CD4-positive, alpha-beta T cell treated with Interleukin-6 at 100 ng/mL for 8 hours (primary cell): ENCODE results near the gene POU2F2.
A peak's percentile ranks its signal among the peaks of the same experiment; 100 is the strongest.
"Not testable (repeated sequence)": the region's sequence is repeated elsewhere in the genome, so short reads cannot be mapped to it uniquely, and the experiment has no call there.

ENCODE experiments used
- DNase-seq: peaks from one replicate; pipeline ENCODE4 v3.0.0-alpha.2; 2020; ENCODE audit warnings: mixed read lengths, low spot score

POU2F2 gene

GRCh38 chr19:42124386-42124901 is 7.8 kb downstream of the POU2F2 start:
- DNase-seq: no peak

GRCh38 chr19:42123765-42124164 is 8.5 kb downstream of the POU2F2 start:
- no peak for DNase-seq

- peak; percentile 37 for DNase-seq
Observed at GRCh38 chr19:42122691-42123607, 9.3 kb downstream of the POU2F2 start.

GRCh38 chr19:42121656-42122069 is 10.6 kb downstream of the POU2F2 start:
- peak; percentile 88 for DNase-seq

- no peak for DNase-seq
Observed at GRCh38 chr19:42121036-42121621, 11.1 kb downstream of the POU2F2 start.

- no peak for DNase-seq
Observed at GRCh38 chr19:42120276-42120980, 11.8 kb downstream of the POU2F2 start.

GRCh38 chr19:42117076-42117475 is 15.2 kb downstream of the POU2F2 start:
- no peak for DNase-seq

GRCh38 chr19:42116308-42117075 is 15.8 kb downstream of the POU2F2 start:
- no peak for DNase-seq

GRCh38 chr19:42115705-42116104 is 16.5 kb downstream of the POU2F2 start:
- DNase-seq: no peak

- DNase-seq: no peak
Observed at GRCh38 chr19:42115219-42115618, 17.0 kb downstream of the POU2F2 start.

- no peak for DNase-seq
Observed at GRCh38 chr19:42114412-42114811, 17.8 kb downstream of the POU2F2 start.

GRCh38 chr19:42113641-42114348 is 18.5 kb downstream of the POU2F2 start:
- DNase-seq: no peak

GRCh38 chr19:42111811-42112210 is 20.4 kb downstream of the POU2F2 start:
- DNase-seq: no peak

GRCh38 chr19:42111384-42111783 is 20.9 kb downstream of the POU2F2 start:
- no peak for DNase-seq

- no peak for DNase-seq
Observed at GRCh38 chr19:42110658-42111057, 21.6 kb downstream of the POU2F2 start.

- no peak for DNase-seq
Observed at GRCh38 chr19:42109896-42110295, 22.4 kb downstream of the POU2F2 start.

GRCh38 chr19:42108527-42109389 is 23.5 kb downstream of the POU2F2 start:
- DNase-seq: peak; percentile 89

- DNase-seq: no peak
Observed at GRCh38 chr19:42105368-42105767, 26.9 kb downstream of the POU2F2 start.

GRCh38 chr19:42102877-42103276 is 29.4 kb downstream of the POU2F2 start:
- DNase-seq: no peak

- not testable (repeated sequence) for DNase-seq
Observed at GRCh38 chr19:42100241-42100640, 32.0 kb downstream of the POU2F2 start.
